AG08395 (cell line): ENCODE data around the gene HDAC9.
A peak's percentile ranks its signal among the peaks of the same experiment; 100 is the strongest.
"Not testable (repeated sequence)": the region's sequence is repeated elsewhere in the genome, so short reads cannot be mapped to it uniquely, and the experiment has no call there.

Source experiments
- DNase-seq: peaks from one replicate; pipeline ENCODE4 v3.0.0; 2012; ENCODE audit warnings: mixed read lengths, low spot score

The HDAC9 gene

DNA sequence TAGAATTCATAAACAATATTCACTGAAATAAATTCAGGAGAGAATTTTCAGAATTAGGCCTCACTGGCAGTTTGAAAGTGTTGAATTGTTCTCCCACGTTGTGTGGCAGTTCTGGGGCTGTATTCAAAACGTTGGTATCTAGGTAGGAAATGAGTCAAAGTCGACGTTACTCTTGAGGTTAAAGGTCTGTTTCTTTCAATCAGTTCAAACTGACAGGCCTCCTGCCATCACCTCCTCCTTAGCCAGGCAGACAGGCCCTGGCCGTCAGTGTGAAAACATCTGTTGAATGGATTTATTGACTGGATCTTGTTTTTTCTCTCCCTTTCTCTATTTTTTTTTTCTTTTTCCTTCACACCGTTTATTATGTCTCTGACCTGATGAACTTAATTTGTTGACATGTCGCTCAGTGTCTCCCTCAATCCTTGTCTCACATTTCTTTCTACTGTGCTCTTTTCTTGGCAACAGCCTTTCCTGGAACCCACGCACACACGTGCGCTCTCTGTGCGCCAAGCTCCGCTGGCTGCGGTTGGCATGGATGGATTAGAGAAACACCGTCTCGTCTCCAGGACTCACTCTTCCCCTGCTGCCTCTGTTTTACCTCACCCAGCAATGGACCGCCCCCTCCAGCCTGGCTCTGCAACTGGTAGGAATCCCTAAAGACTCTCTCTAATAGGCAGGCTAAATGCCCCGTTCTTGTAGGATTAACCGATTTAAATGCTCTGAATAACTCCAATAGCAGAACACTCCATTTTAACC, 231.7 kb downstream of the HDAC9 start:
- DNase-seq: no peak

GRCh38 chr7:18736012-18736411, 240.5 kb downstream of the HDAC9 start:
- DNase-seq: not testable (repeated sequence)

- DNase-seq: no peak
Observed at GRCh38 chr7:18740579-18740988, 245.0 kb downstream of the HDAC9 start.

DNA sequence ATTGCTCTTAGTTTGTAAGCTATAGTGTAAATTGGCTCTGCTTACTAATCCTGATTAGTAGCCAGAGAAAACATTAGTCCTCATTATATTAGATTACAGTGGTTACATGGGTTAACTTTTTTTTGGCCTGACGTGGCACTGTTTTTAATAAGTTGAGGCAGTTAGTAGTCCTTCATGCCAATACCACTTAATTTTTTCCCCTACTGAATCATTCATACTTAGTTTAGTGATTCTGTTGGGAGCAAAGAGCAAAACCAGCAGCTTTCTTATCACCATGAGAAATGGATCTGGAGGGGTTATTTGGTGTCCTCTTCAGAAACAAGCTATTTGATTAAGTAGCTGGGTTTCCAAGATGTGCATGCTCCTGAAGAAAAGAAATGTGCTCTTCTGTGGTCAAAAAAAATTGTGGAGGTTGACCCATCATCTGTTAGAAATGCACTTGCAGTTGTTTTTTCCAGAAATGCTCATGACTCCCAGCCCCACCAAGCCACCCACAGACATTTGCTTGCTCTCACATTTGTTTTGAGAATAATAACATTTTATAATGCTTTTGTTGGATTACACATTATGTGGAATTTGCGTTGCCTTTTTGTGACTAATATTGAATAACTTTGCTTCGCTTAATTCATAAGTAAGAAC, 258.5 kb downstream of the HDAC9 start:
- DNase-seq: peak; percentile 82

GRCh38 chr7:18754766-18755165, 259.2 kb downstream of the HDAC9 start:
- no peak for DNase-seq

GRCh38 chr7:18755793-18756192, 260.2 kb downstream of the HDAC9 start:
- no peak for DNase-seq

- no peak for DNase-seq
Observed at GRCh38 chr7:18756378-18757050, 261.0 kb downstream of the HDAC9 start.

- DNase-seq: no peak
Observed at GRCh38 chr7:18760046-18760445, 264.5 kb downstream of the HDAC9 start.

GRCh38 chr7:18760631-18761445, 265.3 kb downstream of the HDAC9 start:
- no peak for DNase-seq

DNA sequence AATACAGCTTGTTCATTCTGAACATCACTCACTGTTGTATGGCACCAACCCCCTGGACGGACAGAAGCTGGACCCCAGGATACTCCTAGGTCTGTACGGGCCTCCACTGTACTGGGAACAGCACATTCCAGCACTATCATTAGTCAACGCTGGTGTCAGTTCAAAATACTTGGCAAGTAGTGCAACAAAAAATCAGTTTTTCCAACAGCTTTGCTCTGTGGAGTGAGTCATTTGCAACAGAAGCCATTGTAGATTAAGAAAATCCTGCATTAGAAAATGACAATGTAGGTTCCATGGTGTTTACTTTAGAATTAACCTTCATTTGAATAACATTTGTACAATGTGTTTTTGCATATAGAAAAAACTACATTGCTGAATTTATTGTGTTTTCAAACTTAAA, 266.6 kb downstream of the HDAC9 start:
- DNase-seq: peak; percentile 73

DNA sequence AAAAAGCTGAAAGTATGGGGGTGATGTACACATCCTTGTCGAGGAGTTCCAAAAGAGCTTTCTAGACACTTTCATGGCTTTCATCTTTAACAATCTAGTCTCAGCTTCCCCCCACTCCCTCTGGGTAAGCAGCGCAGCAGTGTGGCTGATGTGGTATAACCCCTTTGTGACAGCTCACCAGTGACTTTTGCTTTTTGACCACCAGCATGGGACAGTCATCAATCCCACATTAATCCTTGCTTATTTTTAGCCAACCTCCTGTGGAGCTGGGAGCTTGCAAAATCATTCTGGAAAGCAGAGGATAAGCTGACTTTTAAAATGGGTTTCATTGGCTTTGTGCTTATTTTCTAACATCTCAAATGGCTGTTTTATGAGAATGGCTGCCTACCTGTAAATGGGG, 272.7 kb downstream of the HDAC9 start:
- peak; percentile 34 for DNase-seq

DNA sequence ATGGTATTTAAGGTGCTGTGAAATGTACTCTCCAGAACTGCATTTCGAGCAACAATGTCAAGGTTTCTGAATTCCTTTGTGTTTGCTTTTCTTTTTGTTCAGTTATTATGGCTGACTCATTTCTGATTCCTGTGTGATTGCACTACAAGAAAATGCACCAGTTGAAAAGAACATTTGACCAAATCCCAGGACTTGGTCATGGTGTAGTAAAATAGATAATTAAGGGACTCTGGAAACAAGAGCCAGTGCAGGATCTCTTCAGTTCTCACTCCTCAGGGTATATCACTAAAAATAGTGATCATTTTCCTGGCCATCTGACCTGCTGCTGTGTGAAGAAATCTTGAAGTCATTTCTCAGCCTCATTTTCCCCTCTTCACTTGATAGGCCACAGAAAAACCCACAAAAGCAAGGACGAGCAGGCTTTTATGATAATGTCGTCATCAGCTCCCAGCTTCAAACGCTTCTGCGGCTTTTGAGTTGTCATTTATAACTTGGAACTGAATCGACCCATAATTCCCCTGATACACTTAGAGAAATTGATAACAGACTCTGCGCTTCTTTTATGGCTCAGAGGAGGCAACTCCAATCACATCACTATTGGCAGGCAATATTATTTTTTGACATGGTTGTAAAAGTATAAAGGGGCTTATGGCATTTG, 274.7 kb downstream of the HDAC9 start:
- peak; percentile 76 for DNase-seq

- DNase-seq: no peak
Observed at GRCh38 chr7:18770822-18771221, 275.3 kb downstream of the HDAC9 start.

DNA sequence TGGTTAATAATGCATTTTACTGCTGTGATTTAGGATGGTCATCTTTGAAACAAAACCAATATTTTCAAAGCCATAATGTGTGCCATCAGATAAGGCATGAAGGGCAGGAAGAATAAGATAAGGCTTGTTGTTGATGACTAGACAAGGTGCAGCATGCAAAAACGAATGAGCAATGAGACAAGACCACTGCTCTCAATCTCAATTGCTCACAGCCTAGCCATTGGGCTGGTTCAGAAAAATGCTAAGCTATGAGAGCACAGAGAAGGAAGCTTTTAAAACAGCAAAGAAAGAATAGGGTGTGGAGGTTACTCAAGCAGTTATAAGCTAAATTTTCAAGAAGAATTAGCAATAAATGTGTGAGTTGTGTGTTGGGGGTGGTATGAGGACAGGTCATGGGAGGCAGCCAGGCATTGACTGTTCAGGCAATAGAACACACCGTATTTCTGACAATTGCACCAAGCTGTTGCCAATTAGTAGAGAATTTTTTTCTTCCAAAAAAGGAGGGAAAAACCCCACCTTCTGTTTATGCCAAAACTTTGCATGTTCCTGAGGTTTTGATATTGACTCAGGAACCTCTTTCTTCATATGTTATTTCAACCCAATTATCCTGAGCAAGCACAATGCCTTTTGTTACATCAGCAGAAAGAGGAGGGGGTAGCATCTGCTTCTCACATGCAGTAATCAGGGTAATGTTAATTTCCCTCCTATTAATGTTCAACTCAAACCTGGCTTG, 276.5 kb downstream of the HDAC9 start:
- no peak for DNase-seq

DNA sequence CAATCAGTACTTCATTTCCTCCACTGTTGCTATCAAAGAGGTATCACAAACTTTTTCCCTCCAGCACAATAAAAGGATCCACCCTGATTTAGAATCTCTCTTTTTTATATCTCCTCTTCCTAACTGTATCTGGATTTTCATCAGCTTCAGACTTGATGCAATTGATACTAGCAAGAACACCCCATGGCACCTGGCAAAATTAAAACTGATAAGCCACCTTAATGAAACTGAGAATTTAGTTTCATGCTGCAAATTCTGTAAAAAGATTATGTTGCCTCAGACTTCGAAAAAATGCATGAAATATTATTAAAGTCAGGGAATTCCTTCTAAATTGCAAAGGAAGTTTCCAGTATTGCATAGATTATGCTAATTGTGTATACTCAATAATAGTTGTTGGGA, 277.0 kb downstream of the HDAC9 start:
- no peak for DNase-seq

DNA sequence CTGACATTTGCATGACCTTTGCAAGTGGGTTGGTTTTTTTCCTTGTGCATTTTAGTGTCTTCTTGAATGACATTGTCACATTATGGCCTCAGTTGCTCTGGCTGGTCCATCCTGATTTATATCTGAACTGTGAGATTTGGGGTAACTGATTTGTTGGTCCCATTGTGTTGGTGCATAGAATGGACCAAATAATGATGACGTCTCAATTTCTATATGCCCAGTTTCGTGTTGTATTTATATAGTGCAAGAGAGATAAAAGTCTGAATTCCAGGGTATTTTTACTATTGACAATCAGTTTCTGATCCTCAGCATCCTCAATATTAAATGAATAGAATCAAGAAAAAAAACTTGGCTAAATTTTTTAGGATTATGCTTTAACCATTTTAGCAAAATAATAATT, 281.8 kb downstream of the HDAC9 start:
- DNase-seq: no peak

DNA sequence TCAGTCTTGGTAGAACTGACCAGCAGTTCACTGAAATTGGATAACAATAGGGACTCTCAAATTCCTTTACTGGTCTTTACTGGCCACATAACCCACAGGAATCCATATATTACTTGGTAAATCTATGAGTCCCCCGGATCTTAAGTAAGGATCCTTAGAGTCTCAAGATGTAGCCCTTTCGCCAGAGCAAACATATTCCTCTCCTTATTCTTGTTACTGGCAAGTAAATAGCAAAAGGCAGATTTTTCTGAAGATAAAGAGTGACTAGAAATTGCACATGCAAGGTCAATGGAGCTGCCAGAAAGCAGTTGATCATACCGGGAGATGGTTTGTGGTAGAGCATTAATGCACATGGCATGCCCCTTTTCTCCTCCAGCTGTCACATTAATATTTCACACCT, 283.0 kb downstream of the HDAC9 start:
- DNase-seq: peak; percentile 48

GRCh38 chr7:18780266-18780665, 284.7 kb downstream of the HDAC9 start:
- no peak for DNase-seq

DNA sequence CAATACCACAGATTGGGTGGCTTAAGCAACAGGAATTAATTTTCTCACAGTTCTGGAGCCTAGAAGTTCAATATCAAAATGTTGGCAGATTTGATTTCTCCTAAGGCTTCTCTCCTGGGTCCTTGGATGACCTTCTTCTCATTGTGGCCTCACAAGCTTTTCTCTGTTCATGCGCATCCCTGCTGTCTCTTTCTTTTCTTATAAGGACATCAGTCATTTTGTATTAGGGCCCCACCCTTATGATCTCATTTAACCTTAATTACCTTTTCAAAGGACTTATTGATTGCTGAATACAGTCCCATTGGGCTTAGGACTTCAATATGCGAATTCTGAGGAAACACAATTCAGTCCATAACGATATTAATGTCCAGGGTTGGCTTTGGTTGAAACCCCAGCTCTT, 285.4 kb downstream of the HDAC9 start:
- no peak for DNase-seq

DNA sequence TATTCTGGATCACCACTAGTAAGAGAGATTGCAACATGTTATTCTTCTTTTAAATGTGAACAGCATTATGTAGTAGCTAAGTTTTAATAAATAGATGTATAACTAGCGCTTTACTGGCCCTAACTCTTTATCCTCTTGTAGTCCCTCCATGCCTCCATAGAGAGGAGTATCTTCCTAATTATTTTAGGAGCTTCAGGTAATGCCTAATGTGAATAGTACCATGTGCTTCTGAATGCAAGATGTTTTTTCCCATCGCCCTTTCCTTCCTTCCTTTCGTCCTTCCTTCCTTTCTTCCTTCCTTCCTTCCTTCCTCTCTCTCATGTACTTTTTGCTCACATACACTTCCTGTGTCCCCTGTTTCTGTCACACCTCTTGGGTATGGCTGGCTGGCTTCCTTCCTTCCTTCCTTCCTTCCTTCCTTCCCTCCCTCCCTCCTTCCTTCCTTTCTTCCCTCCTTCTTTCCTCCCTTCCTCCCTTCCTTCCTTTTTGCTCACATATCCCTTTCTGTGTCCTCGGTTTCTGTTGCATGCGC, 290.7 kb downstream of the HDAC9 start:
- no peak for DNase-seq

DNA sequence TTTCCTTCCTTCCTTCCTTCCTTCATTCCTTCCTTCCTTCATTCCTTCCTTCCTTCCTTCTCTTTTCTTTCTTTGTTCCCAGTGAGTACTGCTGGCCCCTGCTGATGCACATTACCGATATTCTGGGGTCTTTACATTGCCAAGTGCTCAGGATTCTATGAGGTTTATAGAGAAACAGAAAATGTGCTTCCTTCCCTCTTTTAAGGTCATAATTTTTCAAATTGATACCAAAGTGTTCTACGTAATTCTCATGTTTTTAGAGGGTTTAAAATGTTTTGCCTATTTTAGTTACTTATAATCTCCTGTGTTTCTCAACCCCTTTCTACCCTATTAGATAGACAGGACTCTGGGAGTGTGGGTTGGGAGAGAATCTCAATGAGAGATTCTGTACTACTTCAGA, 291.2 kb downstream of the HDAC9 start:
- no peak for DNase-seq
